Nephron progenitor cell (in vitro differentiated cells): ENCODE measurements around the gene SWAP70.

Experiments used
- DNase-seq: peaks from one replicate; pipeline ENCODE4 v3.0.0; 2021
- H3K27ac Mint-ChIP-seq: 2 replicates; pipeline ENCODE4 v1.8.0; 2021; ENCODE audit warnings: mild to moderate bottlenecking, moderate library complexity, mixed read lengths
- H3K27me3 Mint-ChIP-seq: 2 replicates; pipeline ENCODE4 v1.8.0; 2021; ENCODE audit warnings: mild to moderate bottlenecking, low read depth, mixed read lengths; ENCODE audit not compliant: poor library complexity
- H3K36me3 Mint-ChIP-seq: 2 replicates; pipeline ENCODE4 v1.8.0; 2021; ENCODE audit warnings: low read depth, mixed read lengths
- H3K4me1 Mint-ChIP-seq: 2 replicates; pipeline ENCODE4 v1.8.0; 2021; ENCODE audit warnings: mixed read lengths
- H3K4me3 Mint-ChIP-seq: 2 replicates; pipeline ENCODE4 v1.8.0; 2021; ENCODE audit warnings: mild to moderate bottlenecking, moderate library complexity, mixed read lengths
- H3K9me3 Mint-ChIP-seq: 2 replicates; pipeline ENCODE4 v1.8.0; 2021; ENCODE audit warnings: mild to moderate bottlenecking, moderate library complexity, mixed read lengths
- CTCF ChIP-seq: fragments of 200-600 bp; sonication (generic); IDR thresholded peaks from 2 replicates; pipeline ENCODE4 v1.5.0; 2021; ENCODE audit warnings: antibody characterized with exemption

SWAP70 gene

GRCh38 chr11:9626496-9627394 lies 37.1 kb upstream of the SWAP70 start:
- peak overlapping the region; percentile 2 for H3K4me3 Mint-ChIP-seq
- H3K36me3 Mint-ChIP-seq: peaks cover 10% of the 10 kb centered on the region
- H3K9me3 Mint-ChIP-seq: peaks cover 14% of the 10 kb centered on the region
- peaks cover 31% of the 10 kb centered on the region for H3K4me1 Mint-ChIP-seq
- H3K27me3 Mint-ChIP-seq: peaks cover 3% of the 10 kb centered on the region
- DNase-seq: no peak
- H3K27ac Mint-ChIP-seq: peak overlapping the region; percentile 86
- TF ChIP-seq CTCF: no peak

DNA sequence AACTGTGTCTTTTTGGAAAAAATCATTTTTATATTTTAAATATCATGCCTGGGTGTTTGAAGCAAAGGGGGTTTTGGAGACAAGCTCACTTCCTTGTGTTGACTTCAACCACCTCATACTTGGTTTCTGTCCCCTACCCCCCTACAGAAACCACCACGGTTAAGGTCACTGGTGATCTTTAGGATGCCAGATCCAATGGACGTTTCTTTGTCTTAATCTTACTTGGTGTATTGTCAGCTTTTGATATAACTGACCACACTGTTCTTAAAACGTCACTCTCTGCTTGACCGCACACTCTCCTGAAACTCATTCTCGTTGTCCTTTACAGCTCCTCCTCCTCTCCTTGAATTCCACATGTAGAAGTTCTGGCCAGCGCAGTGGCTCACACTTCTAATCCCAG lies 34.8 kb upstream of the SWAP70 start:
- TF ChIP-seq CTCF: no peak
- no peak overlapping the region for H3K27ac Mint-ChIP-seq
- H3K36me3 Mint-ChIP-seq: peaks cover 4% of the 10 kb centered on the region
- no peak for DNase-seq
- peaks cover 17% of the 10 kb centered on the region for H3K9me3 Mint-ChIP-seq
- H3K27me3 Mint-ChIP-seq: no peaks in the 10 kb centered on the region
- peaks cover 25% of the 10 kb centered on the region for H3K4me1 Mint-ChIP-seq
- no peak overlapping the region for H3K4me3 Mint-ChIP-seq

DNA sequence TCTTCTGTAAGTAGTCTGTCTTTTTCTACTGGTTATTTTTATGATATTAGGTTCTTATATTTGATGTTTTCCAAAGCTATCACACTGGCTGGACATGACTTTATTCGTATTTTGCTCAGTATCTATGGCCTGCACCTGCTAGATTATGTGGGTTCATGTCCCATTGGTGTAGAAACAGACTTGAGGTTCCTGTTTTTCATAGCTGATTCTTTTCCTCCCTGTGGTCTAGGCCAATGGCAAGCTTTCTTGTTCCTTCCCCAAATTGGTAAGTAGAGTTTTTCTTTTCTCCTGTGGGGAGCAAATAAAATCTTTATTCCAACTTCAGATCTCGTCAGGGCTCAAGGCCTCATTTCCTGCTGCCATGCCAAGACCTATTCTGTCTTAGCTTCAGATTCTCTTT lies 30.2 kb upstream of the SWAP70 start:
- peaks cover 14% of the 10 kb centered on the region for H3K4me1 Mint-ChIP-seq
- H3K4me3 Mint-ChIP-seq: no peak overlapping the region
- peaks cover 21% of the 10 kb centered on the region for H3K9me3 Mint-ChIP-seq
- H3K36me3 Mint-ChIP-seq: no peaks in the 10 kb centered on the region
- peaks cover 6% of the 10 kb centered on the region for H3K27me3 Mint-ChIP-seq
- no peak for DNase-seq
- no peak overlapping the region for H3K27ac Mint-ChIP-seq
- no peak for TF ChIP-seq CTCF

- Mint-ChIP-seq H3K4me1 (peaks cover 14% of the 10 kb centered on the region), H3K9me3 (peaks cover 21% of the 10 kb centered on the region), H3K36me3 (no peaks in the 10 kb centered on the region), H3K27me3 (peaks cover 6% of the 10 kb centered on the region), H3K27ac (no peak overlapping the region), H3K4me3 (no peak overlapping the region)
- no peak for DNase-seq
- TF ChIP-seq CTCF: no peak
These were observed 27.2 kb upstream of the SWAP70 start for GRCh38 chr11:9636691-9637090.

- Mint-ChIP-seq H3K27me3 (peaks cover 6% of the 10 kb centered on the region), H3K4me1 (peaks cover 14% of the 10 kb centered on the region), H3K4me3 (no peak overlapping the region), H3K27ac (no peak overlapping the region), H3K9me3 (peaks cover 7% of the 10 kb centered on the region), H3K36me3 (no peaks in the 10 kb centered on the region)
- TF ChIP-seq CTCF: no peak
- DNase-seq: no peak
These were observed 24.8 kb upstream of the SWAP70 start for GRCh38 chr11:9639099-9639498.

DNA sequence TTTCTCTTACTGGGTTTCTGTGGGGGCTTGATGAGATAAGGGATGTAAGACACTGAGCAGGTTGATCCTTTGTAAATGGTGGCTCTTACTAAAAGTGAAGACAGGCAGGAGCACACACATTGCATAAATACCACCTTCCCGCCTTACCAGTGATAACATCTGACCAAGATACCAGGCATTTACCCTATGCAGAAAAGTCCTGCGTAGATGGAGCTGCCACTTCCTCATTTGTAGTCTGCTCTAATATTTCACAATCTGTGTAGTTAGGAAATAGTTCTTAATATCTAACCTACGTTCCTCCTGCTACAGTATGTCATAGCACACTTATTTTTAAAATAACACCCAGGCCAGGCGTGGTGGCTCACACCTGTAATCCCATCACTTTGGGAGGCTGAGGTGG lies 23.9 kb upstream of the SWAP70 start:
- H3K4me1 Mint-ChIP-seq: peaks cover 7% of the 10 kb centered on the region
- no peaks in the 10 kb centered on the region for H3K36me3 Mint-ChIP-seq
- H3K27ac Mint-ChIP-seq: no peak overlapping the region

More for the DNA sequence above, 23.9 kb upstream of the SWAP70 start:
- H3K27me3 Mint-ChIP-seq: peaks cover 3% of the 10 kb centered on the region
- no peaks in the 10 kb centered on the region for H3K9me3 Mint-ChIP-seq
- DNase-seq: no peak
- H3K4me3 Mint-ChIP-seq: no peak overlapping the region
- no peak for TF ChIP-seq CTCF
